KG1 (cell line): Measurements from ENCODE around the gene ADGRB2.

Experiments
- DNase-seq: peaks from one replicate; lab custom pipeline; 2025; lab: John Stamatoyannopoulos, UW

Gene ADGRB2

GRCh38 chr1:31749785-31750735, 14.1 kb downstream of the ADGRB2 start:
- DNase-seq, result no peak

- no peak for DNase-seq
These were observed 15.8 kb downstream of the ADGRB2 start for GRCh38 chr1:31748365-31748764.

GRCh38 chr1:31747304-31747703, 16.8 kb downstream of the ADGRB2 start:
- DNase-seq, result no peak

GRCh38 chr1:31746687-31747086, 17.5 kb downstream of the ADGRB2 start:
- no peak for DNase-seq

GRCh38 chr1:31745946-31746670, 18.0 kb downstream of the ADGRB2 start:
- DNase-seq, result no peak

- peak; percentile 23 for DNase-seq
These were observed 18.8 kb downstream of the ADGRB2 start for GRCh38 chr1:31745096-31745945.

GRCh38 chr1:31744165-31744888, 19.8 kb downstream of the ADGRB2 start:
- no peak for DNase-seq

GRCh38 chr1:31742462-31743212, 21.5 kb downstream of the ADGRB2 start:
- DNase-seq, result no peak

- no peak for DNase-seq
These were observed 24.8 kb downstream of the ADGRB2 start for GRCh38 chr1:31739346-31739745.

GRCh38 chr1:31736675-31737074, 27.5 kb downstream of the ADGRB2 start:
- DNase-seq, result no peak

GRCh38 chr1:31735571-31735970, 28.6 kb downstream of the ADGRB2 start:
- no peak for DNase-seq

- no peak for DNase-seq
These were observed 29.5 kb downstream of the ADGRB2 start for GRCh38 chr1:31734582-31735107.

- DNase-seq, result no peak
These were observed 30.5 kb downstream of the ADGRB2 start for GRCh38 chr1:31733389-31734219.

GRCh38 chr1:31732751-31733289, 31.3 kb downstream of the ADGRB2 start:
- DNase-seq, result no peak

- DNase-seq, result no peak
These were observed 31.8 kb downstream of the ADGRB2 start for GRCh38 chr1:31732343-31732742.

- no peak for DNase-seq
These were observed 33.0 kb downstream of the ADGRB2 start for GRCh38 chr1:31731049-31731565.

GRCh38 chr1:31730336-31731048, 33.6 kb downstream of the ADGRB2 start:
- DNase-seq, result no peak

GRCh38 chr1:31727849-31728248, 36.3 kb downstream of the ADGRB2 start:
- DNase-seq, result no peak
